Measurements from ENCODE around the gene LRRC61.

Gene LRRC61

GRCh38 chr7:150372271-150373048 lies 49.3 kb downstream of the LRRC61 start:
- DNase-seq: no peak

GRCh38 chr7:150373049-150373801 lies 50.1 kb downstream of the LRRC61 start:
- DNase-seq: no peak

- no peak for DNase-seq
Measured at GRCh38 chr7:150374026-150374425, 50.9 kb downstream of the LRRC61 start.

DNA sequence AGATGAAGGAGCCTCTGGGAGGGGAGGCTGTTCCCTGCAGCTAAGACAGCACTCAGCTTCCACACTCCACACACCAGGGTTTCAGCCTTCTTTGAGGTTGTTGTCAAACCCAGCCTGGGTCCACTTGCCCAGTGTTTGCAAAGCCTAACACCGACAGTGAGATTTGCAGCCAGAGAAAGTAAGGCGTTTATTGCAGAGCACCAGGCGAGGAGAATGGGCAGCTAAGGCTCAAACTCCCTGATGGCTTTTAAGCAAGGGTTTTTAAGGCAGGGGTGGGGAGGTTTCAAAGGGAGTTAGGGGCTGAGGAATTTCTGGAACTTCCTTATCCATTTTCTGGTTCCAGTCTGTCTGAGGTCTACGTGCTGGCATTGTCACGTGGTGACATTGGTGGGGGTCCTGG lies 51.3 kb downstream of the LRRC61 start:
- no peak for DNase-seq

DNA sequence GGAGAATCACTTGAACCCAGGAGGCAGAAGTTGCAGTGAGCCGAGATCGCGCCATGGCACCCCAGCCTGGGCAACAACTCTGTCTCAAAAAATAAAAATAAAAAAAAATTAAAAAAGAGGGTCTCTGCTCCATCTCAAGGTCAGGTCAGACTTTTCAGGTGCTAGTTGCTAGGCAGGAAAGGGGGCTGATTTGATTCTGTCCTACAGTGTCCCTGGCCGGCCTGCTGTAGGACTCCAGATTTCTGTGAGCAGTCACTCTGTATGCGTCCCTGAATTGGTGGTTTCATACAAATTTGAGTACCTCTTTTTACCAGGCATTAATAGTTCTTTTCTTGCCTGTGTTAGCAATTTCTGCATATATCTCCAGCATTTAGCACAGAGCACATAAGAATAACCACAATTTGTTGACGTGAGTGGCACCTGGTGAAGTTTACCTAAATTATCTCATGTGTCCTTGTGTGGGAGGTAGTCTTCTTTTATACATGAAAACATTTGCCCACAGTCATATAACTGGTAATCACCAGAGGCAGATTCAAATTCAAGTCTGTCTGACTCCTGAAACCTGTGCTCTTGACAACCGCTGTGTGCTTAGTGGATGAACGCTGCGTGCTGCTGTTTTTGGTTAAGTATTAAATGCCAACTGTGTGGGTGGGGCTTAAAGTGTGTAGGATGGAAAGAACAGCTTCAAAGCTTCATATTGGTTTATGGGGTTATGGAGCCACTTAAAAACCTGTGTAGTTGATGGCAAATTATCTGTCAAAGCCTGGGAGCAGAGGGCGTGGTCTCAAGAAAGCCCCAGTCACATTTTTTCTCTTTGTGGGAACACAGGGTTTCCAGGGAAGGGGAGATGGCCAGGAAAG lies 52.7 kb downstream of the LRRC61 start:
- no peak for DNase-seq

- DNase-seq: no peak
Measured at GRCh38 chr7:150376560-150376959, 53.4 kb downstream of the LRRC61 start.

- peak; percentile 67 for DNase-seq
Measured at GRCh38 chr7:150377196-150377595, 54.0 kb downstream of the LRRC61 start.

DNA sequence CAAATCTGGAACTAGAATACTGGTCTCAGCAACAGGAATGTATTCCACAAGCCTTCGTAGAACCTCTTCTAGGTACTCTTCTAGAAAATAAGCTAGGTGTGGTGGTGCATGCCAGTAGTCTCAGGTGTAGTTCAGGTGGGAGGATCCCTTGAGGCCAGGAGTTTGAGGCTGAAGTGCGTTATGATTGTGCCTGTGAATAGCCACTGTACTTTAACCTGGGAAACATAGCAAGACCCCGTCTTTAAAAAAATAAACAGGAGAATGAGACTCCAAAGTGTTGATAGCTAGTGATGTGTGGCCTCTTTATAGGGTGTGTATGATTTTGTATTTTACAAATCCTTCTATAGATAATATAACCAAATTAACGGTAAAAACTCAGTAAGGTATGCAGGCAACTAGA lies 54.5 kb downstream of the LRRC61 start:
- DNase-seq: no peak

- DNase-seq: peak; percentile 75
Measured at GRCh38 chr7:150378115-150378852, 55.1 kb downstream of the LRRC61 start.

DNA sequence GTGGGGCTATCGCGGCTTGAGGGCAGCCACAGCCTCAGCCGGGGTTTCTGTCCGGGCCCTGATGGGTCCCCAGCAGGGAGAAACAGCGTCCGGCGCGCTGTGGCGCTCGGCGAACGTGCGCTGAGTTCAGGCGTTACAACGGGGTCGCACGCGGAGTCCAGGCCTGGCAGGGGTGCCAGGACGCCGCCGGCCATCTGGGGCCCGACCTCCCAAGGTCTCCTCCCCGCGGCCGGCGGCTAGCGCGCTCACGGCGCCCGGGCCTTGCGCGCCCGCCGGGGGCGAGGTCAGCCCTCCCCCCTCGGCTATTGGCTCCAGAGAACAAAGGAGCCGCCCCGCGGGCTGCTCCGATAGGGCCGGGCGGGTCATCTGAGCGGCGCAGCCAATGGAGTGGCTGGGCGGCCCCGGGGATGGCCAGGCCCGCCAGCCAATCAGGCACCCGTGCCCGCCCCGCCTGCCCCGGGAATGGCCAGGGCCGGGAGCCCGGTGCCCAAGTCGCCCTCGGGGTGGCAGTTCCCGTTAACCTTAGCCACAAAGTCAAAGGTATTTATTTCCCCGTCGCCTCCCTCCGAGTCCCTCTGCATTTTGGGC lies 55.8 kb downstream of the LRRC61 start, which contains the start of gene ZNF775:
ZNF775 (plus strand) TSS at position 478 of the 588 bp plus-strand sequence. CDS start 9,141 bp downstream, outside the sequence.
- DNase-seq: peak; percentile 91

GRCh38 chr7:150379441-150380379 lies 56.6 kb downstream of the LRRC61 start:
- DNase-seq: no peak

- DNase-seq: peak; percentile 15
Measured at GRCh38 chr7:150380463-150380862, 57.3 kb downstream of the LRRC61 start.

DNA sequence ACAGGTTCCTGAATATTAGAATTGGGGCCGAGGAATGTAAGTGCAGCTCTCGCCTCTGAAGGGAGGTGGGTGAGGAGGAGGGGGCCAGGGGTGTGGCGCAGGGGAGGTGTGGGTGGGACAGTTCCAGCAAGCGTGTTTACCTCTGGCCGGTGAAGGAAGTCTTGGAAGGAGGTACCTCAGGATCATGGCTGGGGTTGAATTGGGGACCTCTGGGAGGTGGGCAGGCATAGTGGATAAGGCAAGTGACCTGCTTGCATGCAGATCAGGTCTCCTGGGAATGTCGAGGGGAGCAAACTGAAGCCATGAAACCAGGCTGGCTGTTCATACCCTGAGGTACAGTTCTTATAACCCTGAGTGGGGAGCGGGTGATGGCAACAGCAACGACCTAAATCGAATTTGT lies 57.9 kb downstream of the LRRC61 start:
- no peak for DNase-seq

DNA sequence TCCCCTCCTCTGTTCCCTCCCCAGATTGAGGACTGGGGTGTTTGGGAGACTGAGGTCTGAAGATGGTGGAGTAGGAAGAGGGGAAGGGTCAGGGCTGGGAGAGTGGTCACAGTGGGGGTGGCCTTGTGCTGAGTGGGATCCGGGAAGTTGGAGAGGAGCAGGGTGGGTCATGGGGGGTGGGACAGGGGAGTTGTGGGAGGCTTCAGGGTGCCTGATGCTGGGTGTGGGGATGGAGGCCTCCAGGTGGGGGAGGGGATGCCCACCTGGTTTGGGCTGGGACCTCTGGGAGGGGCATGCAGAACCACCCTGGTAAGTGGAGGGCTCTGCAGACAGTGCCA lies 58.6 kb downstream of the LRRC61 start:
- no peak for DNase-seq

GRCh38 chr7:150382123-150382843 lies 59.1 kb downstream of the LRRC61 start:
- no peak for DNase-seq

DNA sequence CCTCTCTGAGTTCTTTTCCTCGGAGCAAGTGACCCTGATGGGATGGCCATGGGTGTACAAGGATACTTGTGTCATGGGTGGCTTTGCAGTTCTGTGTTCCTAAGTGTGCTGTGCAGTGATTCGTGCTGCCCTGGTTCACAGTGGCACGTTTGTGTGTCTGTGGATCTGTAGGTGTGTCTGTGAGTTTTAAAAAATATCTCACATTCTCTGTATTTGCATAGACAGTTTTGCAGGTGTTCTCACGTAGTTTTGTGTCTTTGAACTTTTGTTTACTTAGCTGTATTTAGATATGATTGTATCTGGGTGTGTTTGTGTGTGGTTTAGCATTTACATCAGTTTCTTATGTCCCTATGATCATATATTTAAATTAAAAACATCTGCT lies 59.7 kb downstream of the LRRC61 start:
- DNase-seq: no peak

DNA sequence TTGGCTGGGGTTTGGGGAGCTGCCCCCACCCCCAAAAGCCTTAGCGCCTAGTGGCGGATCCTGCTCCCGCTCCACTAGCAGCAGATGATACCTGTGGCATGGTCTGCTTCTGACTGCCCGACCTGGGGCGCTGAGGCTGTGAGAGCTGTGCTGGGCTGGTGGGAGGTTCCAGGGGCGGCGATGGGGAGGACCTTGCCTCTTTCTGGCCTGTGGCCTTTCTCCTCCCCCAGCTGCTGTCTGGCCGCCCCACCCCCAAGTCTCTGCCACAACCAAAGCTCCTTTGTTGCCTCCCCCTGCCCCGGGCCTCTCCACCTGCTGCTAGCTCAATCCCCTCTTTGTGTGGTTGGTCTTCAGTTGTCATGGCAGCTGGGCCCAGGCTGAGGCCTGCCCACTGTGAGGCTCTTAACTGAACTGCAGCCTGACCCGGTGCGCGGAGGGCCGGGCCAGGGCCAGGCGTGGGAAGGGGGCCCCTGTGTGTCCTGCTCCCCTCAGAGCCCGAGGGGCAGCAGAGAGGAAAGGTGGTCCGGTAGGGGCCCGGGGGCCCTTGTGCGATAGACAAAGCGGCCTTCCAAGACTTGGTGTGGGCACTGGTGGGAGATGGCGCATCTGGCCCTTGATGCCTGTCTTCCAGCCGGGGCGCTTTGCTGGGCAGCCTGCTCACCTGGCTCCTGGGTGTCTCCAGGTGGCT lies 60.7 kb downstream of the LRRC61 start:
- DNase-seq: no peak

- peak; percentile 78 for DNase-seq
Measured at GRCh38 chr7:150384406-150385301, 61.5 kb downstream of the LRRC61 start.

DNA sequence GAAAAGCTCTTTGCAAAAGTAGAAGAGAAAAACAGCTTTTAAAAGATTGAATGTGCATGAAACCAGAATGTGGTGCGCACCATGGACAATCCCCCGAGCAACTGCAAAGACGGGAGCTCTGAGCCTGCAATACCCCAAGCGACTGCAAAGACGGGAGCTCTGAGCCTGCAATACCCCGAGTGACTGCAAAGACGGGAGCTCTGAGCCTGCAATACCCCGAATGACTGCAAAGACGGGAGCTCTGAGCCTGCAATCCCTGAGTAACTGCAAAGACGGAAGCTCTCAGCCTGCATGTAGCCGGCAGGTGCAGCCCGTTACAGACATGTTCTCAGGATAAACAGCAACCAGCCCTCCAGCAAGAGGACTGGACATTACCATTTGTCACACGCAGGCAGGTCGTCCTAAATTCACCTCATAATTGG lies 62.2 kb downstream of the LRRC61 start:
- no peak for DNase-seq
